HepG2 (cell line): Measurements from ENCODE around the gene DOCK4. TPM values are rescaled to one million over a fixed set of nuclear protein-coding genes. Genes with fewer than 3 reads are reported as not detected.

Experiments
- ARID5B ChIP-seq: IDR thresholded peaks from 2 replicates; pipeline ENCODE4 v1.4.0; 2020; ENCODE audit warnings: mild to moderate bottlenecking, missing genetic modification reagents
- BCL6 ChIP-seq: IDR thresholded peaks from 2 replicates; pipeline ENCODE4 v1.6.1; 2016; ENCODE audit warnings: missing genetic modification reagents, missing compliant biosample characterization
- FOXP1 ChIP-seq, 2 experiments: fragments of 450-650 bp in 1 of 2; IDR thresholded peaks; 2 replicates each; pipeline ENCODE4 v1.6.1; 2017 to 2018; ENCODE audit warnings: antibody characterized with exemption in 1 of 2
- GATAD1 ChIP-seq: IDR thresholded peaks from 2 replicates; pipeline ENCODE4 v1.6.1; 2016; ENCODE audit warnings: missing genetic modification reagents, missing compliant biosample characterization
- GATAD2A ChIP-seq: IDR thresholded peaks from 2 replicates; pipeline ENCODE4 v1.6.1; 2016
- MYC ChIP-seq: sonication (generic); formaldehyde crosslinking; IDR thresholded peaks from 2 replicates; pipeline ENCODE4 v1.9.0; 2021; ENCODE audit warnings: missing genetic modification reagents, borderline replicate concordance
- MZF1 ChIP-seq: sonication (generic); formaldehyde crosslinking; IDR thresholded peaks from 2 replicates; pipeline ENCODE4 v1.8.1; 2023; ENCODE audit warnings: mild to moderate bottlenecking, missing genetic modification reagents, borderline replicate concordance
- NFE2L1 ChIP-seq: sonication (generic); formaldehyde crosslinking; IDR thresholded peaks from 2 replicates; pipeline ENCODE4 v1.4.0; 2020; ENCODE audit warnings: missing genetic modification reagents, mild to moderate bottlenecking, borderline replicate concordance
- PAF1 ChIP-seq: IDR thresholded peaks from 2 replicates; pipeline ENCODE4 v1.6.1; 2016; ENCODE audit warnings: missing genetic modification reagents, missing compliant biosample characterization
- PHB2 ChIP-seq: fragments of 450-650 bp; IDR thresholded peaks from 2 replicates; pipeline ENCODE4 v1.6.1; 2018; ENCODE audit not compliant: partially characterized antibody
- POLR2AphosphoS5 ChIP-seq: IDR thresholded peaks from 2 replicates; pipeline ENCODE4 v1.6.1; 2012; ENCODE audit warnings: low read depth, low read length
- RBAK ChIP-seq: sonication (generic); formaldehyde crosslinking; IDR thresholded peaks from 2 replicates; pipeline ENCODE4 v1.5.1; 2020; ENCODE audit warnings: mild to moderate bottlenecking, missing genetic modification reagents
- RFX3 ChIP-seq: IDR thresholded peaks from 2 replicates; pipeline ENCODE4 v1.6.1; 2016; ENCODE audit warnings: missing biosample characterization, missing genetic modification reagents
- SOX13 ChIP-seq, 3 experiments: fragments of 450-650 bp in 1 of 3; sonication (generic) in 1 of 3; formaldehyde crosslinking in 1 of 3; IDR thresholded peaks in 2 of 3; conservative IDR thresholded peaks in 1 of 3; 2 replicates each; pipeline versions ENCODE4 v1.5.0 to v1.6.1; 2016 to 2020; ENCODE audit warnings: antibody characterized with exemption in 1 of 3, mild to moderate bottlenecking in 1 of 3, missing compliant biosample characterization in 1 of 3, missing genetic modification reagents in 1 of 3, moderate library complexity in 1 of 3
- STAT6 ChIP-seq: sonication (generic); formaldehyde crosslinking; IDR thresholded peaks from 2 replicates; pipeline ENCODE4 v1.4.0; 2020; ENCODE audit warnings: missing genetic modification reagents, mild to moderate bottlenecking, borderline replicate concordance
- TCF7 ChIP-seq: sonication (generic); IDR thresholded peaks from 2 replicates; pipeline ENCODE4 v1.6.1; 2016; ENCODE audit warnings: antibody characterized with exemption, low read depth
- TEF ChIP-seq: sonication (generic); formaldehyde crosslinking; IDR thresholded peaks from 2 replicates; pipeline ENCODE4 v1.5.0; 2020; ENCODE audit warnings: missing genetic modification reagents
- THAP8 ChIP-seq: sonication (generic); formaldehyde crosslinking; IDR thresholded peaks from 2 replicates; pipeline ENCODE4 v1.5.1; 2020; ENCODE audit warnings: missing genetic modification reagents, mild to moderate bottlenecking, borderline replicate concordance
- ZKSCAN5 ChIP-seq: sonication (generic); formaldehyde crosslinking; IDR thresholded peaks from 2 replicates; pipeline ENCODE4 v1.5.1; 2020; ENCODE audit warnings: mild to moderate bottlenecking, missing genetic modification reagents
- ZNF253 ChIP-seq: sonication (generic); formaldehyde crosslinking; IDR thresholded peaks from 2 replicates; pipeline ENCODE4 v1.8.0; 2022; ENCODE audit warnings: mild to moderate bottlenecking, missing genetic modification reagents, borderline replicate concordance
- ZNF558 ChIP-seq: sonication (generic); formaldehyde crosslinking; IDR thresholded peaks from 2 replicates; pipeline ENCODE4 v1.9.0; 2022; ENCODE audit warnings: mild to moderate bottlenecking, missing genetic modification reagents, borderline replicate concordance
- ZNF580 ChIP-seq: IDR thresholded peaks from 2 replicates; pipeline ENCODE4 v1.6.1; 2016; ENCODE audit warnings: low read depth, borderline replicate concordance
- ZNF598 ChIP-seq: sonication (generic); formaldehyde crosslinking; IDR thresholded peaks from 2 replicates; pipeline ENCODE4 v1.5.1; 2020; ENCODE audit warnings: mild to moderate bottlenecking, missing genetic modification reagents, borderline replicate concordance
- polyA plus RNA-seq, 8 experiments: library from polyadenylated mRNA; depleted of rRNA in 3 of 8; stranded (reverse) in 7 of 8; unstranded in 1 of 8; fragments of >200 nt; fragmentation: Illumina TruSeq in 4 of 8; extraction: Trizol in 4 of 8; gene quantifications; 2 replicates each; pipeline versions ENCODE4 v1.2.1 to v1.2.3, GENCODE V29; 2011 to 2016; ENCODE audit warnings: low read depth in 4 of 8, missing spikeins in 1 of 8, mixed read lengths in 1 of 8; ENCODE audit not compliant: insufficient read depth in 1 of 8
- total RNA-seq, 5 experiments: library from RNA; depleted of rRNA; stranded (reverse); fragments of >200 nt; fragmentation: Illumina TruSeq; extraction: Trizol; gene quantifications; 2 replicates each; pipeline ENCODE4 v1.2.3, GENCODE V29; 2016; ENCODE audit warnings: low read depth in 1 of 5

Gene DOCK4
- total and polyA plus RNA-seq, 2 of the 13 experiments (the other 11 are each of a cell fraction or from before 2014, with no cell fraction given) = 13.5 to 17.4 TPM

- TF ChIP-seq MZF1 (CRISPR knock-in tag) (no peak), ZKSCAN5 (CRISPR knock-in tag) (no peak), BCL6 (CRISPR knock-in tag) (peak; percentile 39; the same call in 1 of the 2 replicates), GATAD1 (CRISPR knock-in tag) (no peak), RFX3 (CRISPR knock-in tag) (no peak), NFE2L1 (CRISPR knock-in tag) (no peak), STAT6 (CRISPR knock-in tag) (no peak), FOXP1 (IDR thresholded peaks at IDR 0.05) (no peak), FOXP1 (CRISPR knock-in tag; IDR thresholded peaks at IDR 0.05) (peak; percentile 54; the same call in 1 of the 2 replicates), ZNF598 (CRISPR knock-in tag) (no peak), TEF (CRISPR knock-in tag) (no peak), RBAK (no peak), ARID5B (CRISPR knock-in tag) (peak; percentile 70), TCF7 (no peak), GATAD2A (CRISPR knock-in tag) (peak; percentile 45; the same call in 1 of the 2 replicates), ZNF558 (no peak), SOX13 (IDR thresholded peaks at IDR 0.05) (no peak), SOX13 (CRISPR knock-in tag; conservative IDR thresholded peaks at IDR 0.05 in 1 of 2, IDR thresholded peaks at IDR 0.05 in 1 of 2) (peak in 1 of 2 experiments; percentile 79; a peak in 2 of 4 replicates), MYC (CRISPR knock-in tag) (no peak), POLR2AphosphoS5 (no peak), ZNF253 (no peak), PHB2 (no peak), ZNF580 (CRISPR knock-in tag) (no peak), PAF1 (no peak), THAP8 (no peak)
Observed at GRCh38 chr7:112183266-112183665, 22.9 kb downstream of the DOCK4 start (continued).
